Fibroblast of lung (primary cell): ENCODE measurements around the gene PKHD1.

Source experiments
- EZH2 ChIP-seq: IDR thresholded peaks from 2 replicates; pipeline ENCODE4 v1.5.1; 2012; ENCODE audit warnings: low read length, control low read depth, mild to moderate bottlenecking; ENCODE audit errors: missing control alignments
- TF ChIP-seq, protein P1 (sequence below), 2 donors: IDR thresholded peaks in 1 of 2; conservative IDR thresholded peaks in 1 of 2; 1 replicate in 1 of 2; 2 replicates in 1 of 2; pipeline ENCODE4 v1.5.1; 2011 to 2012; ENCODE audit warnings: low read length in 2 of 2, control low read depth in 1 of 2, inconsistent platforms in 1 of 2, low read depth in 1 of 2, mild to moderate bottlenecking in 1 of 2

DNA sequence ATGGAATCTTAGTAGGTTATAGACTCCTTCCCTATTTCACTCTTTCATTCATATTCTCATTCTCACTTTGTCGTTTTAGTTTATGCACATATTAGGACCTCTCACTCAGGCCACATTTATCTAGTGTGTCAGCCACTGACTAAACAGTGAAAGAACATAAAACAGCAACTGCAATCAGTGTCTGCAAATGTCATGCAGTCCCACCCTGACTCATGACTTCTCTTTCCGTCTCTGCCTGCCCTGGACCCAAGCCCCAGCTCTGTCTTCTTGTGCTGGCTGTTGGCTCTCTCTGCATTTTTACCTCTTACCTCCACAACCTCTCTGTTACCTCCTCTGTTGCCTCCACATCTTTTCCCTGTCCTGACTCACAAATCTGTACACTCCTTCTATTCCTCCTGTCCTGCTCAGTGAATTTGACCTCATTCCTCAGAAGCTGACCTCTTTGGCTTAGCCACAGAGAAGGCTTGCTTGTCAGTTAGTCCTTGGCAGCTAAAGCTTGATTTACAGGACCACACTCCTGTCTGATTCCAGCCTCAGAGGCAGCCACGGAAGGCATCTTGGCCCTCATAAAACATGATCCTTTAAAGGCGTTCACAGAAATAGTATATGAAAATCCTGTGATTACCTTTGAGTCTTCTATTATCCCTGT, 247.6 kb downstream of the PKHD1 start:
- TF ChIP-seq, protein P1, sequence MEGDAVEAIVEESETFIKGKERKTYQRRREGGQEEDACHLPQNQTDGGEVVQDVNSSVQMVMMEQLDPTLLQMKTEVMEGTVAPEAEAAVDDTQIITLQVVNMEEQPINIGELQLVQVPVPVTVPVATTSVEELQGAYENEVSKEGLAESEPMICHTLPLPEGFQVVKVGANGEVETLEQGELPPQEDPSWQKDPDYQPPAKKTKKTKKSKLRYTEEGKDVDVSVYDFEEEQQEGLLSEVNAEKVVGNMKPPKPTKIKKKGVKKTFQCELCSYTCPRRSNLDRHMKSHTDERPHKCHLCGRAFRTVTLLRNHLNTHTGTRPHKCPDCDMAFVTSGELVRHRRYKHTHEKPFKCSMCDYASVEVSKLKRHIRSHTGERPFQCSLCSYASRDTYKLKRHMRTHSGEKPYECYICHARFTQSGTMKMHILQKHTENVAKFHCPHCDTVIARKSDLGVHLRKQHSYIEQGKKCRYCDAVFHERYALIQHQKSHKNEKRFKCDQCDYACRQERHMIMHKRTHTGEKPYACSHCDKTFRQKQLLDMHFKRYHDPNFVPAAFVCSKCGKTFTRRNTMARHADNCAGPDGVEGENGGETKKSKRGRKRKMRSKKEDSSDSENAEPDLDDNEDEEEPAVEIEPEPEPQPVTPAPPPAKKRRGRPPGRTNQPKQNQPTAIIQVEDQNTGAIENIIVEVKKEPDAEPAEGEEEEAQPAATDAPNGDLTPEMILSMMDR (conservative IDR thresholded peaks at IDR 0.05 in 1 of 2, IDR thresholded peaks at IDR 0.05 in 1 of 2; ENCODE audit: low read depth in 1 of 2, low read length in 2 of 2): no peak
- TF ChIP-seq EZH2: no peak
